Measurements from ENCODE around the gene TSNAX. TPM values are rescaled to one million over a fixed set of nuclear protein-coding genes. Genes with fewer than 3 reads are reported as not detected.

Gene TSNAX
- total RNA-seq, 1 donor from 2014 or later = 34.0 TPM

- Mint-ChIP-seq H3K27ac (no peak overlapping the region), H3K27me3 (peaks cover 43% of the 10 kb centered on the region), H3K36me3 (peaks cover 4% of the 10 kb centered on the region), H3K4me1 (ENCODE audit: unreplicated experiment) (peaks cover 3% of the 10 kb centered on the region), H3K9me3 (peaks cover 5% of the 10 kb centered on the region), H3K4me3 (no peak overlapping the region)
- TF ChIP-seq, protein P1, sequence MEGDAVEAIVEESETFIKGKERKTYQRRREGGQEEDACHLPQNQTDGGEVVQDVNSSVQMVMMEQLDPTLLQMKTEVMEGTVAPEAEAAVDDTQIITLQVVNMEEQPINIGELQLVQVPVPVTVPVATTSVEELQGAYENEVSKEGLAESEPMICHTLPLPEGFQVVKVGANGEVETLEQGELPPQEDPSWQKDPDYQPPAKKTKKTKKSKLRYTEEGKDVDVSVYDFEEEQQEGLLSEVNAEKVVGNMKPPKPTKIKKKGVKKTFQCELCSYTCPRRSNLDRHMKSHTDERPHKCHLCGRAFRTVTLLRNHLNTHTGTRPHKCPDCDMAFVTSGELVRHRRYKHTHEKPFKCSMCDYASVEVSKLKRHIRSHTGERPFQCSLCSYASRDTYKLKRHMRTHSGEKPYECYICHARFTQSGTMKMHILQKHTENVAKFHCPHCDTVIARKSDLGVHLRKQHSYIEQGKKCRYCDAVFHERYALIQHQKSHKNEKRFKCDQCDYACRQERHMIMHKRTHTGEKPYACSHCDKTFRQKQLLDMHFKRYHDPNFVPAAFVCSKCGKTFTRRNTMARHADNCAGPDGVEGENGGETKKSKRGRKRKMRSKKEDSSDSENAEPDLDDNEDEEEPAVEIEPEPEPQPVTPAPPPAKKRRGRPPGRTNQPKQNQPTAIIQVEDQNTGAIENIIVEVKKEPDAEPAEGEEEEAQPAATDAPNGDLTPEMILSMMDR (conservative IDR thresholded peaks at IDR 0.05) = no peak
- no peak for DNase-seq (ENCODE audit: extremely low spot score, unreplicated experiment)
Measured at GRCh38 chr1:231610388-231610787, 81.9 kb downstream of the TSNAX start.

GRCh38 chr1:231611111-231611510 is 82.6 kb downstream of the TSNAX start:
- Mint-ChIP-seq H3K9me3 (peaks cover 5% of the 10 kb centered on the region), H3K36me3 (peaks cover 4% of the 10 kb centered on the region), H3K27ac (no peak overlapping the region), H3K4me1 (ENCODE audit: unreplicated experiment) (peaks cover 3% of the 10 kb centered on the region), H3K27me3 (peaks cover 41% of the 10 kb centered on the region), H3K4me3 (no peak overlapping the region)
- TF ChIP-seq, protein P1 (conservative IDR thresholded peaks at IDR 0.05) = no peak
- DNase-seq (ENCODE audit: extremely low spot score, unreplicated experiment) = no peak

GRCh38 chr1:231611851-231612250 is 83.4 kb downstream of the TSNAX start:
- TF ChIP-seq, protein P1 (conservative IDR thresholded peaks at IDR 0.05) = no peak
- Mint-ChIP-seq H3K4me3 (no peak overlapping the region), H3K4me1 (ENCODE audit: unreplicated experiment) (peaks cover 3% of the 10 kb centered on the region), H3K36me3 (peaks cover 4% of the 10 kb centered on the region), H3K9me3 (peaks cover 5% of the 10 kb centered on the region), H3K27ac (no peak overlapping the region), H3K27me3 (peaks cover 48% of the 10 kb centered on the region)
- no peak for DNase-seq (ENCODE audit: extremely low spot score, unreplicated experiment)

- H3K27me3 Mint-ChIP-seq = peaks cover 50% of the 10 kb centered on the region
- peaks cover 4% of the 10 kb centered on the region for H3K36me3 Mint-ChIP-seq
- TF ChIP-seq, protein P1 (conservative IDR thresholded peaks at IDR 0.05) = no peak
- peaks cover 5% of the 10 kb centered on the region for H3K9me3 Mint-ChIP-seq
- no peak overlapping the region for H3K4me3 Mint-ChIP-seq
- DNase-seq (ENCODE audit: extremely low spot score, unreplicated experiment) = no peak
- H3K4me1 Mint-ChIP-seq (ENCODE audit: unreplicated experiment) = peaks cover 3% of the 10 kb centered on the region
- H3K27ac Mint-ChIP-seq = no peak overlapping the region
Measured at GRCh38 chr1:231612393-231613089, 84.1 kb downstream of the TSNAX start.

DNA sequence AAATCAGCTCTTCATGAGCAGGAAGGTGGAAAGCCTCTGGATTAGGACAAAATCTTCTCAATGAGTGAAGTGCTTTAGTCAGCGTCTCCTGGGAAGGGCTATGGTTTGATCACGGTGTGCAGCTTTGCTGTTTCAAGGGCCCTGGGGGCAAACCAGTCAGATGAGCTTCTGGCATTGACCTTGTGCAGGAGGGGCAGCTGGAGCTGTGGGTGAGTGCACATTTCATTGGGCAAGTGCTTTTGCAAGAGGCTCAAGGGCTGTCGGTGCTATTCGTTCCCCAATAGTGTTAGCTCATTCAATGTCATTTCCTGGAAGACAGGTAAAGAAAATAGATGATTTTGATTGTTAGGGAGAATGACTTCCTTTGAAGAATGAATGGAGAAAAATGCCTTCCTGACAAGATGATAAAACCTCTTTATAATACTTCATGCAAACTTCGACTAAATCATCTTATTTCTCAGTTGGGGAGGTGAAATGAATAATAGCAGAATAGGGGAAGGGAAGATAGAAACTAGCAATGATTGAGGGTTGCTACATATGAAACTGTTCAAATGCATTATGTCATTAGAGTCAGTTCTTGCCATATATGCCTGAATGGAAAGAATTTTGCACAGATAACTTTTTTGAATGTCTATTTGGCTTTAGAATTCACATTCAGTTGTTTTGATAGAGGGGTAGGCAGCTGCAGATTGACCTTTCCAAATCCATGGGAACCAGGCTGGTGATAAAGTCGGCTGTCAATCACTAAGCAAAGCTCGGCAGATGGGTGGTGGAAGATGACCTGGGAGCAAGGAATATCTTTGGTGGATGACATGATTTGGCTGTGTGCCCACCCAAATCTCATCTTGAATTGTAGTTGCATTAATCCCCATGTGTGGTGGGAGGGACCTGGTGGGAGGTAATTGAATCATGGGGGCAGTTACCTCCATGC is 85.2 kb downstream of the TSNAX start:
- peaks cover 5% of the 10 kb centered on the region for H3K9me3 Mint-ChIP-seq
- peaks cover 4% of the 10 kb centered on the region for H3K36me3 Mint-ChIP-seq
- TF ChIP-seq, protein P1 (conservative IDR thresholded peaks at IDR 0.05) = no peak
- peak overlapping the region; percentile 5 for H3K27ac Mint-ChIP-seq
- H3K4me3 Mint-ChIP-seq = no peak overlapping the region
- DNase-seq (ENCODE audit: extremely low spot score, unreplicated experiment) = no peak
- H3K4me1 Mint-ChIP-seq (ENCODE audit: unreplicated experiment) = peaks cover 3% of the 10 kb centered on the region
- peaks cover 54% of the 10 kb centered on the region for H3K27me3 Mint-ChIP-seq

Other genes with a start within 250 kb of the TSNAX start
- 13.1 and 19.2 TPM in 2 replicates for gene EXOC8, start 190.8 kb upstream of the TSNAX start, total RNA-seq (ENCODE audit: low replicate concordance)
- 12.3 and 14.5 TPM in 2 replicates for gene SPRTN, start 190.4 kb upstream of the TSNAX start, total RNA-seq (ENCODE audit: low replicate concordance)
- gene EGLN1, start 106.4 kb upstream of the TSNAX start, total RNA-seq (ENCODE audit: low replicate concordance) = 24.2 and 27.2 TPM in 2 replicates
- gene DISC1, start 98.1 kb downstream of the TSNAX start, total RNA-seq (ENCODE audit: low replicate concordance) = 1.2 and 4.7 TPM in 2 replicates